GM19463 (cell line): Measurements from ENCODE around the gene CPPED1.

Source experiments
- ATAC-seq: cut with Tn5 transposase; IDR thresholded peaks from one replicate; pipeline ENCODE4 v1.9.1; 2021; ENCODE audit warnings: mild to moderate bottlenecking, moderate library complexity; ENCODE audit not compliant: unreplicated experiment

CPPED1 gene

GRCh38 chr16:12688951-12689850 is 114.5 kb downstream of the CPPED1 start:
- ATAC-seq: no peak

- no peak for ATAC-seq
Observed at GRCh38 chr16:12685806-12686205, 117.9 kb downstream of the CPPED1 start.

- ATAC-seq: no peak
Observed at GRCh38 chr16:12682432-12683165, 121.1 kb downstream of the CPPED1 start.

GRCh38 chr16:12681653-12682052 is 122.0 kb downstream of the CPPED1 start:
- no peak for ATAC-seq

GRCh38 chr16:12680531-12680930 is 123.2 kb downstream of the CPPED1 start:
- no peak for ATAC-seq

- ATAC-seq: no peak
Observed at GRCh38 chr16:12679660-12680272, 123.9 kb downstream of the CPPED1 start.

- ATAC-seq: no peak
Observed at GRCh38 chr16:12678983-12679382, 124.7 kb downstream of the CPPED1 start.

- no peak for ATAC-seq
Observed at GRCh38 chr16:12677502-12677901, 126.2 kb downstream of the CPPED1 start.

- ATAC-seq: no peak
Observed at GRCh38 chr16:12675852-12676251, 127.8 kb downstream of the CPPED1 start.

GRCh38 chr16:12675046-12675445 is 128.6 kb downstream of the CPPED1 start:
- no peak for ATAC-seq

- no peak for ATAC-seq
Observed at GRCh38 chr16:12674524-12674923, 129.2 kb downstream of the CPPED1 start.

GRCh38 chr16:12674071-12674470 is 129.6 kb downstream of the CPPED1 start:
- no peak for ATAC-seq

GRCh38 chr16:12673466-12673865 is 130.2 kb downstream of the CPPED1 start:
- ATAC-seq: no peak

GRCh38 chr16:12672986-12673385 is 130.7 kb downstream of the CPPED1 start:
- ATAC-seq: no peak

GRCh38 chr16:12669908-12670307 is 133.8 kb downstream of the CPPED1 start:
- ATAC-seq: no peak

- ATAC-seq: no peak
Observed at GRCh38 chr16:12667909-12668308, 135.8 kb downstream of the CPPED1 start.

- ATAC-seq: no peak
Observed at GRCh38 chr16:12664164-12664733, 139.4 kb downstream of the CPPED1 start.

- no peak for ATAC-seq
Observed at GRCh38 chr16:12661656-12662172, 142.0 kb downstream of the CPPED1 start.

- no peak for ATAC-seq
Observed at GRCh38 chr16:12659871-12660270, 143.8 kb downstream of the CPPED1 start.

- no peak for ATAC-seq
Observed at GRCh38 chr16:12658506-12658905, 145.2 kb downstream of the CPPED1 start.

GRCh38 chr16:12655537-12655936 is 148.2 kb downstream of the CPPED1 start:
- ATAC-seq: no peak
